Transverse colon (tissue), 3 donors: ENCODE results near the gene DPYSL5.

Source experiments
- POLR2A ChIP-seq: fragments of 450-650 bp; IDR thresholded peaks from one replicate; pipeline ENCODE4 v1.6.1; 2016; ENCODE audit warnings: antibody characterized with exemption, mild to moderate bottlenecking, moderate library complexity
- POLR2AphosphoS5 ChIP-seq, 3 donors: sonication (generic); formaldehyde crosslinking; IDR thresholded peaks; one replicate each; pipeline ENCODE4 v1.6.1; 2016; ENCODE audit warnings: antibody characterized with exemption in 3 of 3

DNA sequence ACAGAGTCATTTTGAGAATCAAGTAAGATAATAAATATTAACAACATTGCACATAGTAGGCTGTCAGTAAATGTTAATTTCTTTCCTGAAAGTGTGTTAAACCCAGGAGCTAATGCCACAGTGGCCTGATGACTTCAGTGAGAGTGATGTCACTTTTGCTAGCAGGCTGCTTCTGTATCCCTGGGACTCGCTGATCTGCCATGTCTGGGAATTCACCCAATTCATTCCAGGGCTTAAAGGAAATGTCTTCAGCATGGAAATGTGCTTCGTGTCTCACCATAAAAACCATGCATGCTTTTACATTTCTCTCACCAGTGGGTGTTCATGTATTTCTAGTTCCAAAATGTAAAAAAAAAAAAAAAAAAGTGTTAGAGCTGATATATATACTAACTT is 65.7 kb downstream of the DPYSL5 start:
- TF ChIP-seq POLR2A (no peak), POLR2AphosphoS5 (IDR thresholded peaks at IDR 0.05) (no peak)
